Keratinocyte (primary cell): ENCODE results near the gene SNX12. TPM values are rescaled to one million over a fixed set of nuclear protein-coding genes. Genes with fewer than 3 reads are reported as not detected.

ENCODE experiments used
- DNase-seq: peaks from one replicate; pipeline ENCODE4 v3.0.0-alpha.2; 2011; ENCODE audit warnings: low read depth, missing footprints, low spot score
- FAIRE-seq: peaks from 2 replicates; lab custom pipeline; 2011; peaks lifted over from hg19 to GRCh38; lab: Jason Lieb, UNC
- H2AFZ ChIP-seq: 2 replicates; pipeline ENCODE4 v1.6.0; 2012; ENCODE audit warnings: low read length, control low read depth, inconsistent platforms; ENCODE audit not compliant: control insufficient read depth
- H3K27ac ChIP-seq: 2 replicates; pipeline ENCODE4 v1.5.1; 2011; ENCODE audit warnings: low read length; ENCODE audit not compliant: control insufficient read depth, insufficient read depth
- H3K27me3 ChIP-seq: 3 replicates; pipeline ENCODE4 v1.6.0; 2011; ENCODE audit warnings: low read length; ENCODE audit not compliant: control insufficient read depth, insufficient read depth; ENCODE audit errors: extremely low read depth
- H3K36me3 ChIP-seq, 2 experiments: 2 replicates in 1 of 2; 3 replicates in 1 of 2; pipeline ENCODE4 v1.5.1; 2011; ENCODE audit warnings: low read length in 2 of 2, mild to moderate bottlenecking in 1 of 2; ENCODE audit not compliant: control insufficient read depth in 2 of 2, insufficient read depth in 2 of 2; ENCODE audit errors: extremely low read depth in 1 of 2
- H3K4me1 ChIP-seq: 3 replicates; pipeline ENCODE4 v1.5.1; 2011; ENCODE audit warnings: low read length; ENCODE audit not compliant: control insufficient read depth, insufficient read depth; ENCODE audit errors: extremely low read depth
- H3K4me2 ChIP-seq: 3 replicates; pipeline ENCODE4 v1.6.0; 2011; ENCODE audit warnings: low read depth, low read length; ENCODE audit not compliant: control insufficient read depth, insufficient read depth; ENCODE audit errors: extremely low read depth
- H3K4me3 ChIP-seq, 3 experiments: fragments of 200-600 bp in 1 of 3; sonication (generic) in 1 of 3; 2 replicates in 2 of 3; 3 replicates in 1 of 3; pipeline ENCODE4 v1.5.1; 2011 to 2016; ENCODE audit warnings: low read length in 3 of 3, mild to moderate bottlenecking in 3 of 3, control low read depth in 2 of 3, inconsistent platforms in 1 of 3, low read depth in 1 of 3, mixed read lengths in 1 of 3, mixed run types in 1 of 3, moderate library complexity in 1 of 3; ENCODE audit not compliant: control insufficient read depth in 2 of 3, insufficient read depth in 2 of 3; ENCODE audit errors: extremely low read depth in 1 of 3
- H3K79me2 ChIP-seq: 2 replicates; pipeline ENCODE4 v1.6.0; 2012; ENCODE audit warnings: low read length; ENCODE audit not compliant: control insufficient read depth, insufficient read depth
- H3K9ac ChIP-seq: 3 replicates; pipeline ENCODE4 v1.6.0; 2011; ENCODE audit warnings: low read length; ENCODE audit not compliant: control insufficient read depth, insufficient read depth; ENCODE audit errors: extremely low read depth
- H3K9me1 ChIP-seq: 3 replicates; pipeline ENCODE4 v1.6.0; 2011; ENCODE audit warnings: low read length; ENCODE audit not compliant: control insufficient read depth, insufficient read depth; ENCODE audit errors: extremely low read depth
- H3K9me3 ChIP-seq: 2 replicates; pipeline ENCODE4 v1.5.1; 2012; ENCODE audit warnings: low read depth, low read length; ENCODE audit not compliant: control insufficient read depth
- H4K20me1 ChIP-seq: 3 replicates; pipeline ENCODE4 v1.6.0; 2011; ENCODE audit warnings: low read length; ENCODE audit not compliant: control insufficient read depth, insufficient read depth; ENCODE audit errors: extremely low read depth
- EZH2 ChIP-seq: IDR thresholded peaks from one replicate; pipeline ENCODE4 v1.6.1; 2012; ENCODE audit warnings: inconsistent platforms, mild to moderate bottlenecking, low read length, moderate library complexity
- dilution Hi-C: fragments of 300-500 bp; cut with MboI; formaldehyde crosslinking; loops from one replicate; pipeline ENCODE4 v1.7.0; 2020; ENCODE audit warnings: low sequenced_read_pairs; ENCODE audit not compliant: extremely low pct_ligation_motif_present
- polyA plus RNA-seq, 5 experiments: library from polyadenylated mRNA; depleted of rRNA in 3 of 5; stranded (reverse) in 3 of 5; stranded (forward) in 1 of 5; unstranded in 1 of 5; fragments of >200 nt; gene quantifications; 1 replicate in 1 of 5; 2 replicates in 3 of 5; 3 replicates in 1 of 5; pipeline versions ENCODE4 v1.2.1 to v1.2.3, GENCODE V29; 2011 to 2012; ENCODE audit warnings: missing spikeins in 2 of 5, low read depth in 1 of 5, low replicate concordance in 1 of 5
- TF ChIP-seq, protein P1 (sequence below), 3 experiments: IDR thresholded peaks in 1 of 3; conservative IDR thresholded peaks in 1 of 3; optimal IDR thresholded peaks in 1 of 3; 2 replicates in 2 of 3; 3 replicates in 1 of 3; pipeline versions ENCODE3 to v1.5.1; 2011; ENCODE audit warnings: low read length in 3 of 3, mild to moderate bottlenecking in 3 of 3, moderate library complexity in 2 of 3, control low read depth in 1 of 3, inconsistent platforms in 1 of 3; ENCODE audit not compliant: insufficient read depth in 2 of 3; ENCODE audit errors: extremely low read depth in 1 of 3

The SNX12 gene
- polyA plus RNA-seq, 1 donor (not counting 4 experiments of a cell fraction or from before 2014, with no cell fraction given): 94.0 TPM

DNA sequence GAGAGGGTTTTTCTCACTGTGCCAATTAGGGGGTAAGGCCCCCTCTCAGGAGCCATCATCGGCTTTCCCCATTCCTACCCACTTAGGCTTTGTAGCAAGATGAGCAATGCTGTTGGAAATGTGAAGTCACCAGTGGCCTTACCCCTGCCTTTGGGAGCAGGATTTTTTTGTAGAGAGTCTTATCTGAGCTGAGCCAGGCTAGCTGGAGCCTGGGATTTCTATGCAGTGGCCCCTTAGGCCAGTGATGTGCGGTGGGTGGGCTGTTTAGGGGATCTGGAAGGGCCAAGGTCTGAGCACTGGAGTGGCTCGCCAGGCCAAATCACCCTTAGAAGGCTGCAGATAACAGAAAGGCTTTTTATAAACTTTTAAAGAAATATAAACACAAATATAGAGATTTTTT, 34.2 kb upstream of the SNX12 start:
- Histone ChIP-seq H3K9me3 (no peaks in the 10 kb centered on the region), H3K9ac (no peak overlapping the region), H3K79me2 (no peaks in the 10 kb centered on the region), H3K27ac (no peak overlapping the region), H3K9me1 (no peaks in the 10 kb centered on the region), H3K4me1 (no peaks in the 10 kb centered on the region), H3K4me3 (no peak overlapping the region), H4K20me1 (no peaks in the 10 kb centered on the region), H3K36me3 (no peaks in the 10 kb centered on the region), H2AFZ (no peak overlapping the region), H3K27me3 (no peaks in the 10 kb centered on the region), H3K4me2 (no peak overlapping the region)
- no peak for FAIRE-seq
- TF ChIP-seq EZH2: no peak
- TF ChIP-seq, protein P1, sequence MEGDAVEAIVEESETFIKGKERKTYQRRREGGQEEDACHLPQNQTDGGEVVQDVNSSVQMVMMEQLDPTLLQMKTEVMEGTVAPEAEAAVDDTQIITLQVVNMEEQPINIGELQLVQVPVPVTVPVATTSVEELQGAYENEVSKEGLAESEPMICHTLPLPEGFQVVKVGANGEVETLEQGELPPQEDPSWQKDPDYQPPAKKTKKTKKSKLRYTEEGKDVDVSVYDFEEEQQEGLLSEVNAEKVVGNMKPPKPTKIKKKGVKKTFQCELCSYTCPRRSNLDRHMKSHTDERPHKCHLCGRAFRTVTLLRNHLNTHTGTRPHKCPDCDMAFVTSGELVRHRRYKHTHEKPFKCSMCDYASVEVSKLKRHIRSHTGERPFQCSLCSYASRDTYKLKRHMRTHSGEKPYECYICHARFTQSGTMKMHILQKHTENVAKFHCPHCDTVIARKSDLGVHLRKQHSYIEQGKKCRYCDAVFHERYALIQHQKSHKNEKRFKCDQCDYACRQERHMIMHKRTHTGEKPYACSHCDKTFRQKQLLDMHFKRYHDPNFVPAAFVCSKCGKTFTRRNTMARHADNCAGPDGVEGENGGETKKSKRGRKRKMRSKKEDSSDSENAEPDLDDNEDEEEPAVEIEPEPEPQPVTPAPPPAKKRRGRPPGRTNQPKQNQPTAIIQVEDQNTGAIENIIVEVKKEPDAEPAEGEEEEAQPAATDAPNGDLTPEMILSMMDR (optimal IDR thresholded peaks at IDR 0.05 in 1 of 3, IDR thresholded peaks at IDR 0.05 in 1 of 3, conservative IDR thresholded peaks at IDR 0.05 in 1 of 3; ENCODE audit: extremely low read depth in 1 of 3, insufficient read depth in 2 of 3, low read length in 3 of 3): no peak
- no peak for DNase-seq
- dilution Hi-C loops: no loop called here

DNA sequence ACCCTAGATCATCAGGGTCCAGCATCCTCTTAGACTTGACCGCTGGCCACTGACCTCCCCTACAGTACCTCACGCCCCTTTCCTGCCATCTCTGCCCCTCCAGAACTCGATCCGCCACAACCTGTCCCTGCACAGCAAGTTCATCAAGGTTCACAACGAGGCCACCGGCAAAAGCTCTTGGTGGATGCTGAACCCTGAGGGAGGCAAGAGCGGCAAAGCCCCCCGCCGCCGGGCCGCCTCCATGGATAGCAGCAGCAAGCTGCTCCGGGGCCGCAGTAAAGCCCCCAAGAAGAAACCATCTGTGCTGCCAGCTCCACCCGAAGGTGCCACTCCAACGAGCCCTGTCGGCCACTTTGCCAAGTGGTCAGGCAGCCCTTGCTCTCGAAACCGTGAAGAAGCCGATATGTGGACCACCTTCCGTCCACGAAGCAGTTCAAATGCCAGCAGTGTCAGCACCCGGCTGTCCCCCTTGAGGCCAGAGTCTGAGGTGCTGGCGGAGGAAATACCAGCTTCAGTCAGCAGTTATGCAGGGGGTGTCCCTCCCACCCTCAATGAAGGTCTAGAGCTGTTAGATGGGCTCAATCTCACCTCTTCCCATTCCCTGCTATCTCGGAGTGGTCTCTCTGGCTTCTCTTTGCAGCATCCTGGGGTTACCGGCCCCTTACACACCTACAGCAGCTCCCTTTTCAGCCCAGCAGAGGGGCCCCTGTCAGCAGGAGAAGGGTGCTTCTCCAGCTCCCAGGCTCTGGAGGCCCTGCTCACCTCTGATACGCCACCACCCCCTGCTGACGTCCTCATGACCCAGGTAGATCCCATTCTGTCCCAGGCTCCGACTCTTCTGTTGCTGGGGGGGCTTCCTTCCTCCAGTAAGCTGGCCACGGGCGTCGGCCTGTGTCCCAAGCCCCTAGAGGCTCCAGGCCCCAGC, 32.7 kb upstream of the SNX12 start:
- Histone ChIP-seq H3K27me3 (no peaks in the 10 kb centered on the region), H3K9ac (no peak overlapping the region), H3K4me1 (no peaks in the 10 kb centered on the region), H2AFZ (no peak overlapping the region), H3K9me3 (no peaks in the 10 kb centered on the region), H3K9me1 (no peaks in the 10 kb centered on the region), H4K20me1 (no peaks in the 10 kb centered on the region), H3K4me2 (no peak overlapping the region), H3K36me3 (no peaks in the 10 kb centered on the region), H3K27ac (no peak overlapping the region), H3K4me3 (no peak overlapping the region), H3K79me2 (no peaks in the 10 kb centered on the region)
- DNase-seq (no peak), FAIRE-seq (no peak)
- TF ChIP-seq, protein P1 (optimal IDR thresholded peaks at IDR 0.05 in 1 of 3, IDR thresholded peaks at IDR 0.05 in 1 of 3, conservative IDR thresholded peaks at IDR 0.05 in 1 of 3; ENCODE audit: extremely low read depth in 1 of 3, insufficient read depth in 2 of 3, low read length in 3 of 3): no peak
- no peak for TF ChIP-seq EZH2
- dilution Hi-C loops: no loop called here
